HG03066 (cell line): ENCODE data around the gene CDRT4.
"Not testable (repeated sequence)": the region's sequence is repeated elsewhere in the genome, so short reads cannot be mapped to it uniquely, and the experiment has no call there.

Source experiments
- ATAC-seq: cut with Tn5 transposase; IDR thresholded peaks from one replicate; pipeline ENCODE4 v1.9.1; 2021; ENCODE audit warnings: low read depth; ENCODE audit not compliant: unreplicated experiment

Gene CDRT4

DNA sequence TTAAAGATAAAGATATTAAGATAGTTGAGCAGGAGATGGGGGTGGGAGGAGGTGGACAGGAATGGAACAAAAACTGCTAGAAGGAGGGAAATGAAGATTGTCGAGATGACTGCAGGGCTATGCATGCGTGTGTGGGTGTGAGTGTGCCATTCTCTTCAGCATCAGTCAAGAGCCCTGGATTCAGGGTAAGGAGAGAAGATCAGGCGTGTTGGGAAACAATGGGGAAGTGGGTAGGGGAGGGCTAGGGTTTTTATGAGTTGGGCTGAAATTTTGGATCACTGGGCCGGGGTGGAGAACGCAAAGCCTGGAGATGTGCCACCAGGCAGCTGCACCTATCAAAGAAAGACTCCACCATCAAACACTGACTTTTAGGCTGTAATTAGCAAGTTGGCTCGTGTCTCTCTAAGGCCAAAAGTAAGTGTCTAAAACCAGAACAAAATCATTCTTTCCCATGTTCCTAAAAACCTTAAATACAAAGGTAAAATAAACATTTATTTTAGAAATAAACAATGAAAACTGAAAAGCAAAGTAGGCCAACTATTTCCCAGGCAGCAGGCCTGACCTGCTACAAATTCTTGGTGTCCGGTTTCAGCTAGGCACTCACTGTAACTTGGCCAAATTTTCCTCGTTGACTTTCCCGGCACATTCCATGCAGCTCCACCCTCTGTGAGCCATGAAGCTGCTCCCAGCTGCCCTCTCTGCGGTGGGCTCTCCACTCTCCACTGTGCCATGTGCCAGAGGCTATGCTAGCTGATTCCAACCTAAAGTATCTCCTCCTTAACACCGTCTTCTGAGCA, 4.2 kb downstream of the CDRT4 start:
- ATAC-seq, result no peak

DNA sequence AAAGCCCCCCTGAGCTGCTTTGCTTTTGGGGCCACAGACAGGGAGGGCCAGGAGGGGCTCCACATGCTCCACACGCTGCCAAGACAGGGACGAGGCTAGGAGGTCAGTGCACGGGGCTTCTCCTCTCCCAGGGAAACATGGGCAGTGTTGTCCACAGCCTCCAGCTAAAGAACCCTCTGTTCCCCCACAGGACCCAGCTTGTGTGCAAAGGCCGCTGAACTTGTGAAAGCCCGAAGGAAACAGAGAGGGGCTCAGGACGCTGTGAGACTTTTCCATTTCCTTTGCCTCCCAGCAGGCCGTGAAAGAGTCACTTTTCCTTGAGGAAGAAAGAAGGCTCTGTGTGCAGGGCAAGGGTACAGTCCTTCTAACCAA, 9.7 kb downstream of the CDRT4 start:
- ATAC-seq, result no peak

DNA sequence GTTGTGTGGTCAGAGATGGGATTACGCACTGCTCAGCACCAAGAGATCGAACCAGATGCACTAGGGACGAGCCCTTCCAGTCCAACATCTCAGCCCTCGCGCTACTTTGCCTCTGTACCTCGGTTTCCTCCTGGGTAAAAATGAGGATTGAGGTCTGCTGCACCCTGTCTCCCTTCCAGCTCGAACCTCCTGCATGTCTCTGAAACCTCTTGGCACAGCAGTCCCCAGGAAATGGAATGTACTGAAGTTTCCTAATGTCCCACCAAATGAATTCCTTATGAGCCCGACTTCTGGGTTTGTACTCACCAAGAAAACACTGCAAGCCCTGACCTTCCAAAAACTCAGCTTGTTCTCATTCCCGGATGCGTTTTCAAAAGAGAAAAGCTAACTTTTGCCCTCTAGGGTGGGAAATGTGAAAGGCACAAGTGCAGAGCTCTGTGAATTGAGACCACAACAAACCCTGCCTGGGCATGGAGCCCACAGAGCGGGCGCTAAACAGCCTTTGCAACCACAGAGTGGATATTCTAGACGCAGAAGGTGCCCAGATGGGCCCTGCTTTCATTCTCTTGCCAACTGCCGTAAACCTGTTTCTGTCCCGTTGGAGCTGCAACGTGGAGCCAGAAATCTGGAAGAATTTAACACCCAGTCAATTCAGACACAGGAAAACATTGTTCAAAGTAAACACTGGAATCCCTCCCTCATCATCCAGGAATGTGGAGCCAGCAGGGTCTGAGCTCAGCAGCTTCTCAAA, 10.3 kb downstream of the CDRT4 start:
- no peak for ATAC-seq

DNA sequence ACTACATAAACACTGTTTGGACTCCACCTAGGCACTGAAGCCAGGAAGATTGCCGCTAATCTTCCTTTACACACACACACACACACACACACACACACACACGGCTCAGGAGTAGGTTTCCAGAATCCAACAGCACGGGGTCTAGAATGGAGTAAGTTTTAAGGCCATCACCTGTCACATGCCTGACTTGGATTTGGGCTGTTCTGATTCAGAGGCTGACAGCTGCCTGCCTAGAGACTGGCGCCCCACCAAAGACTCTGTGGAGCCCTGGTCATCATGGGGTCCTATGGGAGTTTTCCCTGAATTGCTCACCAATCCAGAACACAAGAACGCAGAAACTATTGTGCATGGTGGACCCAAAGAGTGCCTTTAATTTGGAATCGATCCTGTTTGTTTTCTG, 10.9 kb downstream of the CDRT4 start:
- ATAC-seq, result no peak

DNA sequence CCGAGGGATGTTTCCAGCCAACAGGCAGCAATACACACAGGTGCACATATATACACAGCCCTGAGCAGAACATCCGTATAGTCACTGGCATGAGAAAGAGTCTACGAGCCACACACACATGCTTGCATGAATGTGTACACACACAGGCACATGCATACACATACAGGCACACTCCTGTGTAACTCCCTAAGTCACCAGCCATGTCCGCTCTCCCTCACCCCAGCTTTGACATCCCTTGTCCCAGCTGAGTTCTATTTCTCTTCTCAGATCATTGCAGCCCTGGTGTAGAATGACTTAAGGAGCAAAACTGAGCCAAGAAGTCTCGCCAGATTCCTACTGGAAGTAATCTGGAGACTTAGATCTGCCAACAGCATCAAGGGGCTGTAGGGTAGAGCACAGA, 13.1 kb downstream of the CDRT4 start:
- ATAC-seq, result no peak

DNA sequence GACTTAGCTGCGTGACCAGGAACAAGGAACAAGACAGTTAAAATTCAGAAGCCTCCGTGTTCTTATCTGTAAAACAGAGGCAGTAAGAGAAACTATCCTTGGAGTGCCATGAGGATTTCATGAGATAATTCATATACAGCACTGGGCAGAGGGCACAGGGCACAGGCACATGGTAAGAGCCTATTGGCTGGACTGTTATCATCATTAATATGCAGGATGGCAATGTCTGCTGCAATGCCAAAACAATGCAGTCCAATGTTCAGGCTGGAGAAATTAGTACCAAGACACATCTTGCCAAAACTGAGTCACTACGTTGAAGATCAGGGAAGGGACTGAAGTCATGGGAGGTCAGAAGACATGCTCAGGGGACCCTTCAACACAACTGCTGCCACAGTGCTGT, 13.6 kb downstream of the CDRT4 start:
- no peak for ATAC-seq

DNA sequence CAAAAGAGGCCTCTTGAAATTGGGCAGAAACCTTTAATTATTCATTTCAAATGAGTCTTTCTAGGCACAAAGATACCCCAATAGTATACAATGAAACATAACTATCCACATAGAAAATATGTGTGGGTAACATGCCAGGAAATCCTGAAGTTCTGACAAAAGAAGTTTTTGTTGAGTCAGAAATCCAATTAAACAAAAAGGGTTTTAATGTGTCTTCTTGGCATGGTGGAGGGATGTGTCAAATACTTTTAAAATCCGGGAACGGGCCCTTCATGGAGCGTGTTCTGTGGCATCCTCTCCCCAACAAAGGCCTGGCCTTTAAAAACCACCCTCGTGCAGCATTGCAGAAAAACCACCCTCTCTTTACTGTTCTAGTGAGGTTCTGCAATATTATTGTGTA, 14.2 kb downstream of the CDRT4 start:
- no peak for ATAC-seq

DNA sequence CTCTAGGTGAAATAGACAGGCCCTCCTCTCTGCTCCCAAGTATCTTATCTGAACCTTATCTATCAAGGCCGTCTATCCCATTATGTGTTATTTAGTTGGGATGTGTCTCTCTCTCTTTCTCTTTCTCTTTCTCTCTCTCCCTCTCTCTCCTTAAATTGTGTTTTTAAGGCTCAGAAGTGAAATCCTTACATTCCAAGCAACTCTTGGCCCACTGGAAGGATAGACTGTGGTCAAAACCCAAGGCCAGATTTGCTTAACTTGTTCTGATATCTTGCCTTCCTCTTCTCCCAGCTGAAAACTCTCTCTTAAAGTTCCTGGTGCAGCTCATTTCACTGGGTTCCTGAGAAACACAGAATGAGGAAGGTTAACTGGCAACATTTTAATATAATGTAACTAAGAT, 14.7 kb downstream of the CDRT4 start:
- ATAC-seq, result no peak

DNA sequence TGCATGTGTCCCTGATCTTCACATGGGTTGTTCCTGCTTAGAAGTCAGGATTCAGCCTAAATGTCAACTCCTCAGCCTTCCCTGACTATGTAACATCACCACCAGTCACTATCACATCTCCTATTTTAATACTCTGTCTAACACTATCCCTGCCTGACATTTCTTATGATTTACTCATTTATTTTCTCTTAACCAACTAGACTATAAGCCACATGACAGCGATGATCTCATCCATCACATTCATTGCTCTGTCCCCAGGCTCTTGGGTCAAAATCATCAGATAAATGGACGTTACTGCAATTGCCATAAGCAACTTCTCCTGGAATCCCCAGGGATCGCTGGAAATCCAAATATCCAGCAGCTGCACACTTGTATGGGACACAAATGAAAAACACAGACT, 15.7 kb downstream of the CDRT4 start:
- no peak for ATAC-seq

DNA sequence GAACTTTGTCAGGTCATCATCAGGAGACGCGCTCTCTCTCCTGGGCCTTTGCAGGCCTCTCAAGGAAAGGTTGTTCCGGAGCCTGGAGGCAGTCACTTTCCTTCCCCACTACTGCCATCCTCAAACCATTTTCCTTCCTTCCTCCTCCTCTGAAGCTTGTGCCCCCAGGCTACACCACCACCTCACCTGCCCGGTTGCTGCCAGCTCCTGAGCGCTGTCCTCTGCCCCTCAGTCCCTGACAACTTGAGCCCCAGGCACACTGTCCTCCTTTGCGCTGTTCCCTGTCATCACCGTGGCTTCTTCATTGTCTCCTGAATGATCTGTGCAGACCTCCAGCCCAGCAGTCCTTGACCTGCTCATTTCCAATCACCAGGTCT, 18.9 kb downstream of the CDRT4 start:
- ATAC-seq, result no peak

DNA sequence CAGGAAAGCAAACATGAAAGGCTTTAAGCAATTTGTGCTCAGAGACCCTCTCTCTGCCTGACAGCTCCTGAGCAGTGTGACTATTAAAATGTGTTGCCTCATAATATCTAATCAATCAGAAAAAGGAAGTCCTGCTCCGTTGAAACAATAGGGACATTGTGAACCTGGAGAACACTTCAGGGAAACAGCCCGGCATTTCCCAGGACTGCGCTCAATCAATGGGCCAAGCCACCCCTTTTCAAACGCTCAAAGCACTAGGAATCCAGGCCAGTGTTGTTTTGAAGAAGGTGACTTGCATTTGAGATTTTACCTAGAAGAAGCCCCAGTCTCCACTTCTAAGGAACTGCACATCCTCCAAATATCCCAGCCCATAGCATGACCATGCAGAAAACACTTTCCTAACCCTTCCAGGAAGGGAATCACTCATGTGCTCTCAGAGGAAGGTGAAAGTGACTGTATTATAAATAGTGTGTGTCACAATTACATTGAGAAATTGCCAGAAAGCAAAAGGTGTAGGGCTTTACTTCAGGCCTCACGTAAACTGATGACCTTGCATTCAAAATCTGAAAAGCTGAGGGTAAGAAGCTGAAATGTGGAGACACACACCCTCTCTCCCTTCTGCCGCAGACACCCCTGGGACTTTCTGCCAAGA, 19.4 kb downstream of the CDRT4 start:
- no peak for ATAC-seq

DNA sequence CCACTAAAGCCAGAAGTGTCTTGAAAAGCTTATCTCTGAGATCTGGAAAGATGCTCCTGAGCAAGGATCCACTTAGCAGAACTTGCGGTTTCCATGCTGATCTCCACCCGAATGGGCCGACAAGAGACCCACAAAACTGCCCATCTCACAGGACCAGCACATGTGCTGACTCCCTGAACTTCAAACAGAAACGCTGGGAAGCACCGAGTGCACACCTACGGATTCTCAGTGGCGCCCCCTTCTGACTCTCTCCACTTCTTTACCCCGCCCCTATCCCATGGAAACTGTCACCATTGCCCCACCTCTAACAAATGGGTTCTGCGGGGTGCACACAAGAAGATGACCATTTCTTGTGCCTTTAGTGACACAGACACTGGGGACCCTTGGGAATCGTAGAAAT, 21.4 kb downstream of the CDRT4 start:
- no peak for ATAC-seq

DNA sequence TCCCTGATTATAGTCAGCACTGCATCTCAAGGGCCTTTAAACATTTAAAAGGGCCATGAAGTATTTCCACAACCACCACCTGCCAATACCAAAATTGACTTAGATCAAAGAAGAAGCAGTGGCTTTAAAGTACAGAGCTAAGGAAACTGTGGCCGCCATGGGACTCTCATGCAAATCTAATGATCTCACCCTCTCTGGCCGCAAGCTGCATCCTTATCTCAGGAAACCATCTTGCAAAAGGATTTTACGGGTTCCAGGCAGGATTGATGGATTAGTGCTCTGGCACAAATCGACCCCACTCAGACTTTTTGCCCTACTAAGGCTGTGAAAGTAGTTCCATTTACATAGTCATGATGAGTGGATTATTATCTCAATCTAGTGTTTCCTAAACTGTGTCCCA, 22.6 kb downstream of the CDRT4 start:
- ATAC-seq, result no peak

DNA sequence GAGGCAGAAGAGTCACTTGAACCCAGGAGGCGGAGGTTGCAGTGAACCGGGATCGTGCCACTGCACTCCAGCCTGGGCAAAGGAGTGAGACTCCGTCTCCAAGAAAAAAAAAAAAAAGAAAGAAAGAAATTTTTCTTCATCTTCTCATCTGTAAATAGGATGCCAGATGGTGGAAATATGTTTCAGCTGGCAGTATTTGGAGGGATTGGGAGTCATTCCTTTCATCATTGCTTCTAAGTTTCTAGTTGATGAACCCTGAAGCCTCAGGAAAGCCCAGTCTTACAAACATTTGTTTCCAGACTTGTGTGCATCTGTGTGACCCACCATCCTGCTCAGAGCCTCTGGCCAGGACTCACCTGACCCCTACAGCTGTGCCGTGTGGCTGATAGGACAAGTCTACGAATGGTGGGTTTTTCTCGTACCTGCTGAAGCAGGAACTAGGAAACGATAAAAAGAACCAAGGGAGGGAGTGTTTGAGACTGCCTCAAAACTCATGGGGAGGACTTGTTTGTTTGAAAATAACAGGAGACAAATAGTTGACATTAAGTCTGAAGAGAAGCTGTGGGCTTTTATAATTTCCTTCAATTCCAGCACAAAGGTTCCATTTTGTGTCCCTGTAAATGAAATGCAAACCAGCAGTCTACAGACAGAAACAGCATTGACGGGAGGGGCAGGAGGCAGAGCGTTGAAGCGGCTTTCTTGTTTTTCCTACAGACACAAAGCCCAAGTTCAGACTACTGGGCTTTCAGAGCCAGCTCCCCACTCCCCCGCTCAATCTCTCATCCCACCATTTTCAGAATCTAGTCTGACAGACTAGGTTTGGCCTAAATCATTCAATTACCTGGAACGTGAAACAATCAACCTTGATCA, 24.9 kb downstream of the CDRT4 start:
- no peak for ATAC-seq

DNA sequence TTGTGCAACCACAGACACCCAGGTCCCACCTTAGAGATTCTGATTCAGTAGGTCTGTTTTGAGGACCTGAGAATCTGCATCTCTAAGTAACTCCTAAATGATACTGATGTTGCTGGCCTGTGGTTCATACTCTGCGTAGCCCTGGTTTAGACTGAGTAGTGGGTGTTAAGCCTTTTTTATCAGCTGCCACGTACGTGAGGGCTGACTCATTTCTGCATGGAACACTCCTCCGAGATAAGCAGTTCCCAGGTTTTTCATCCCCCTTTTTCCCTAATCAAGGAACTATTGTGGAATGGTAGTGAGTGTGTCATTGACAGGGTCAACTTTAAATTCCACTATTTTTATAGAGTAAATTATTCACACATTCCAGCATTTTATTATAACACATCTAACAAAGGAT, 26.1 kb downstream of the CDRT4 start:
- no peak for ATAC-seq

DNA sequence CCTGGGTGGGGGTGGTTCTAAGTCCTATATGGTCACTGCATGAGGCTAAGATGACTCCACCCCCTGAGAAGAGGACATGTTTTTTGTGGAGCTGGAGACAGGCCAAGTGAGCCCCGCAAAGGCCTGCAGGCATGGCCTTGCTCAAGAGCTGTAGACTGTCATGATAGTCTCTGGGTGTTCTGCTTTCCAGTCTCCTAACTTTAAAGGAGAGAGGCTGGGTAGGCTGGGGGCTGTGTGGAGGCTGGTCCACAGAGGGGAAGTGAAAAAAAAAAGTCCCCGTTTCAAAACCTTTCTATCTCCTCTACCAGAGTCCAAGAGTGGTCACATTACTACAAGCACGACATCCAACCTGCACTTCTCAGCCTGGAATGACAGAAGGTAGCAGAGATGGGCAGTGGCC, 27.1 kb downstream of the CDRT4 start:
- ATAC-seq, result no peak

DNA sequence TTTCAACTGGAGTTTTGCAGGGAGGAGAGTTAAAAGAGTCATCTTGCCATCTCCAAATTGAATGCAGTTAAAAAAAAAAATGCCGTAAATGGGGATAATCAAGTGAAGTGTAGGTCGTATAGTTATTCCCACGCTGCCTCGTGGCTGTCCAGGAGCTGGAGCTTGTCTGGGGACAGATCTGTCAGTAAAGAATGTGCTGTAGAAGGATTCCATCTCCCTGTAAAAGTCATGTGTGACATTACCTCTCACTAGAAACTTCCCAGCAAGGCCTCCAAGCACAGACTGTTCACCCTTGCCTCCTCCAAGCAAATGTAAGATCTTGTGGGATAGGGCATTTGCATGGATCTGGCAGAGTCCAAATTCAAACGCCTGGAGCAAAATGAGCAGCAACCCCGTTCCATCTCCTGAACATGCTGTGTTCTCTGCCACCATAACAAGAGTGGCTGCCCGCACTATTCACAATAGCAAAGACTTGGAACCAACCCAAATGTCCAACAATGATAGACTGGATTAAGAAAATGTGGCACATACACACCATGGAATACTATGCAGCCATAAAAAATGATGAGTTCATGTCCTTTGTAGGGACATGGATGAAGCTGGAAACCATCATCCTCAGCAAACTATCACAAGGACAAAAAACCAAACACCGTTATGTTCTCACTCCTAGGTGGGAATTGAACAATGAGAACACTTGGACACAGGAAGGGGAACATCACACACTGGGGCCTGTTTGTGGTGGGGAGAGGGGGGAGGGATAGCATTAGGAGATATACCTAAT, 28.0 kb downstream of the CDRT4 start:
- ATAC-seq, result not testable (repeated sequence)

DNA sequence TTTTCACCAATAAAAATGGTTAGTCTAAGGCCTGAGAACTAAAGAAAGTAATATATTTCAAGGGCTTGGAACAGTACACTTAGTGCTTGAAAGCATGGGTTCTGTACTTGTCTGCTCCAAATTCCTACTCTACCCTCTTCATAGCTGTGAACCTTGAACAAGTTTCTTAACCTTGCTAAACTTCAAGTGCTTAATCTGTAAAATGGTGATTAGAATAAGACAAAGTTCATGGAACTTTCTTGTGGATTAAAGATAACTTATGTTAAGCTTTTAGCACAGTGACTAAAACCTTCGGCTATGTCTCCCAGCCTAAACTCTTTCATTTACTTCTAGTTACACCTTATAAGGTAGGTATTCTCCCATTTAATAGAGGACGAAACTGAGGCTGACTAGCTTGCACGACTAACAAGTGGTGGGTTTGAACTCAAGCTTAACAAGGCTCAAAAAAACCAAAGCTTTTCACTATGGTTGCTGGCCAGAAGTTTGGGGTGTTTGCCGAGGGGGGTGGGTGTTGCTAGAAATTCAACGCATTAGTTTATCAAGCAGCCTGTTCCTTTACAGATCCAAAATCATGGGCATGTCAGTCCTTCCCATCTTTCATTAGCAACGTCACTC, 28.8 kb downstream of the CDRT4 start:
- no peak for ATAC-seq

DNA sequence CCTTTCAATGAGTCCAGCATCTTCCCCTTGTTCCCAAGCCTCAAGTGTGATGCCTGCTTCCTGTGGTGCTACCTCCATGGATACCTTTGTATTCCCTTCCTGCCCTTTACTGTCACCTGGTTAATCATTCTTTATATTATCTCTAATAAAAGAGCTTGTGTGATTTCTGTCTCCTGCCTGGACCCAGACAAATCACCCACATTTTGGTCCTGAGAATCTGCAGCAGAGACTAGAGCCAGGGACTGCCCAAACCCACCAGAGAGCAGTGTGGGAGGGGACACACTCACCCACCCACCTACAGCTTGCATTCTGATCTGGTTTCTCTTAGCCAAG, 30.2 kb downstream of the CDRT4 start:
- ATAC-seq, result no peak
